Sigmoid colon (tissue), 7 donors: ENCODE measurements around the gene HOXC5. TPM values are rescaled to one million over a fixed set of nuclear protein-coding genes. Genes with fewer than 3 reads are reported as not detected.
A peak's percentile ranks its signal among the peaks of the same experiment; 100 is the strongest.

Experiments
- DNase-seq: peaks from one replicate; pipeline ENCODE4 v3.0.0-alpha.2; 2019
- H3K27ac ChIP-seq, 4 donors: fragments of 200-600 bp; sonication (generic); one replicate each; pipeline ENCODE4 v1.5.1; 2016 to 2019; ENCODE audit warnings: mild to moderate bottlenecking in 1 of 4
- H3K27me3 ChIP-seq, 3 donors: fragments of 200-600 bp; sonication (generic); one replicate each; pipeline ENCODE4 v1.5.1; 2019; ENCODE audit warnings: mild to moderate bottlenecking in 1 of 3
- H3K36me3 ChIP-seq, 4 donors: fragments of 200-600 bp; sonication (generic); one replicate each; pipeline ENCODE4 v1.5.1; 2016 to 2019
- H3K4me1 ChIP-seq, 4 donors: fragments of 200-600 bp; sonication (generic); one replicate each; pipeline ENCODE4 v1.5.1; 2017 to 2019
- H3K4me3 ChIP-seq, 4 donors: fragments of 200-600 bp; sonication (generic); one replicate each; pipeline ENCODE4 v1.5.1; 2017 to 2019; ENCODE audit warnings: mild to moderate bottlenecking in 2 of 4, moderate library complexity in 1 of 4
- H3K9me3 ChIP-seq, 4 donors: fragments of 200-600 bp in 3 of 4; sonication (generic) in 3 of 4; one replicate each; pipeline versions ENCODE4 v1.5.1 to v1.6.1; 2013 to 2019
- EP300 ChIP-seq, 4 donors: sonication (generic); formaldehyde crosslinking; IDR thresholded peaks; one replicate each; pipeline ENCODE4 v1.6.1; 2017; ENCODE audit warnings: antibody characterized with exemption in 4 of 4
- POLR2A ChIP-seq, 2 donors: fragments of 450-650 bp; IDR thresholded peaks; one replicate each; pipeline ENCODE4 v1.6.1; 2016; ENCODE audit warnings: antibody characterized with exemption in 2 of 2, mild to moderate bottlenecking in 2 of 2, moderate library complexity in 2 of 2
- POLR2AphosphoS5 ChIP-seq, 4 donors: sonication (generic); formaldehyde crosslinking; IDR thresholded peaks; one replicate each; pipeline ENCODE4 v1.6.1; 2017; ENCODE audit warnings: antibody characterized with exemption in 4 of 4
- WGBS, 2 donors: extraction: QIAGEN DNeasy Blood & Tissue Kit; methylation state at CpG; one replicate each; pipeline ENCODE4 v1.1.7; 2013; 5-methylcytosine and 5-hydroxymethylcytosine counted together
- intact Hi-C: fragments of 100-400 bp; cut with DNase I; formaldehyde crosslinking; loops from one replicate; pipeline ENCODE4 v1.15.1; 2023
- polyA plus RNA-seq, 3 donors: library from polyadenylated mRNA; stranded (reverse); fragments of 200-250 nt; gene quantifications; one replicate each; pipeline ENCODE4 v1.2.3, GENCODE V29; 2013
- total RNA-seq, 4 donors: library from RNA; depleted of rRNA; stranded (reverse); fragments of >200 nt; gene quantifications; one replicate each; pipeline ENCODE4 v1.1.0, GENCODE V29; 2016
- TF ChIP-seq, protein P1 (sequence below), 4 experiments: fragments of 450-650 bp in 3 of 4; fragments of 200-600 bp in 1 of 4; IDR thresholded peaks; one replicate each; pipeline ENCODE4 v1.5.1; 2016 to 2019; ENCODE audit warnings: antibody characterized with exemption in 4 of 4, mild to moderate bottlenecking in 3 of 4, moderate library complexity in 2 of 4
- donor health status: healthy with polysubstance abuse.
- donor health status: Bipolar disorder and iron deficiency.
- donor health status: healthy.

HOXC5 gene
- total and polyA plus RNA-seq, 7 donors: 0.03 to 1.4 TPM; not detected in 5

DNA sequence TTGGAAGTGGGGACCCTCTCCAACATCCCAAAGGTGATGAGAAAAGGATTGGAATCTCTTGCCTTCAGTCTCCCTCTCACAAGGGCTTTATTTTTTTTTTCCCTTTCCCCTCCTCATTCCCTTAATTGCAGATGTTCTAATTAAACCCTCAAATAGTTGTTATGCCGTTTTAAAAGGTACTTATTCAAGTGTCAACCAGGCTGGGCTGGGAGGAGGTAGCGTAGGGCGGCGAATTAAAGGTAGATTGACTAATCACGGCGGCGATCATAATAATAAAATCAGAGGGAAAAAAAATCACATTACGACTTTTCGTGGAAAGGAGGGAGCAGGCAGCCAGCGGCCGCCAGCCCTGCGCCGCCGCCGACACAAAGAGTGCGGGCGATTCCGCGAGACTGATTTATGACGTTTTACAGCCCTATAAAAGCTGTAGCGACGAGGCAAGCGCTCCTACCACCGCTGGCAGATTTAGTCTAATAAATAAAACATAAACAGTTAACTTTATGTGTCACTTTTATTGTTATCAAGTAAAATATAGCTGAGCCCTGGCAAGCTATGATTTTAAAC, 19.1 kb downstream of the HOXC5 start:
- H3K27ac ChIP-seq: peak overlapping the region; percentile 58 to 69 (median 62)
- intact Hi-C loops: loop anchor here (5.0 kb wide), 2 partner anchors 75 to 140 kb away; no protein-coding TSS in a partner anchor
- H3K4me3 ChIP-seq: no peak overlapping the region
- H3K4me1 ChIP-seq: peaks cover 0 to 47% (median 41%) of the 10 kb centered on the region in 4 donors
- no peak for DNase-seq
- no peaks in the 10 kb centered on the region for H3K9me3 ChIP-seq
- 6 to 8% methylated on average over 24 of the region's 24 CpGs for WGBS, 2 donors
- no peaks in the 10 kb centered on the region for H3K36me3 ChIP-seq
- TF ChIP-seq POLR2A (IDR thresholded peaks at IDR 0.05) (no peak), POLR2AphosphoS5 (IDR thresholded peaks at IDR 0.05) (peak in 3 of 4 donors; percentile 57 to 62 (median 61))
- peaks cover 49 to 88% (median 77%) of the 10 kb centered on the region in 3 donors for H3K27me3 ChIP-seq

- no peak for DNase-seq
- 4 to 10% methylated on average over 10 of the region's 10 CpGs for WGBS, 2 donors
- H3K9me3 ChIP-seq: no peaks in the 10 kb centered on the region
- no peaks in the 10 kb centered on the region for H3K36me3 ChIP-seq
- TF ChIP-seq POLR2AphosphoS5 (IDR thresholded peaks at IDR 0.05): peak in 1 of 4 donors; percentile 6
- no peak for TF ChIP-seq EP300 (IDR thresholded peaks at IDR 0.05)
- no peak for TF ChIP-seq POLR2A (IDR thresholded peaks at IDR 0.05)
- TF ChIP-seq, protein P1, sequence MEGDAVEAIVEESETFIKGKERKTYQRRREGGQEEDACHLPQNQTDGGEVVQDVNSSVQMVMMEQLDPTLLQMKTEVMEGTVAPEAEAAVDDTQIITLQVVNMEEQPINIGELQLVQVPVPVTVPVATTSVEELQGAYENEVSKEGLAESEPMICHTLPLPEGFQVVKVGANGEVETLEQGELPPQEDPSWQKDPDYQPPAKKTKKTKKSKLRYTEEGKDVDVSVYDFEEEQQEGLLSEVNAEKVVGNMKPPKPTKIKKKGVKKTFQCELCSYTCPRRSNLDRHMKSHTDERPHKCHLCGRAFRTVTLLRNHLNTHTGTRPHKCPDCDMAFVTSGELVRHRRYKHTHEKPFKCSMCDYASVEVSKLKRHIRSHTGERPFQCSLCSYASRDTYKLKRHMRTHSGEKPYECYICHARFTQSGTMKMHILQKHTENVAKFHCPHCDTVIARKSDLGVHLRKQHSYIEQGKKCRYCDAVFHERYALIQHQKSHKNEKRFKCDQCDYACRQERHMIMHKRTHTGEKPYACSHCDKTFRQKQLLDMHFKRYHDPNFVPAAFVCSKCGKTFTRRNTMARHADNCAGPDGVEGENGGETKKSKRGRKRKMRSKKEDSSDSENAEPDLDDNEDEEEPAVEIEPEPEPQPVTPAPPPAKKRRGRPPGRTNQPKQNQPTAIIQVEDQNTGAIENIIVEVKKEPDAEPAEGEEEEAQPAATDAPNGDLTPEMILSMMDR (IDR thresholded peaks at IDR 0.05): no peak
- intact Hi-C loops: loop anchor here (5.0 kb wide), 2 partner anchors 75 to 140 kb away; no protein-coding TSS in a partner anchor
- peaks cover 43 to 83% (median 71%) of the 10 kb centered on the region in 3 donors for H3K27me3 ChIP-seq
- peak overlapping the region; percentile 58 to 69 (median 62) for H3K27ac ChIP-seq
- H3K4me1 ChIP-seq: peaks cover 0 to 42% (median 36%) of the 10 kb centered on the region in 4 donors
- peak overlapping the region in 1 of 4 donors; percentile 40 for H3K4me3 ChIP-seq
These were observed 19.7 kb downstream of the HOXC5 start for GRCh38 chr12:54052438-54053002.

DNA sequence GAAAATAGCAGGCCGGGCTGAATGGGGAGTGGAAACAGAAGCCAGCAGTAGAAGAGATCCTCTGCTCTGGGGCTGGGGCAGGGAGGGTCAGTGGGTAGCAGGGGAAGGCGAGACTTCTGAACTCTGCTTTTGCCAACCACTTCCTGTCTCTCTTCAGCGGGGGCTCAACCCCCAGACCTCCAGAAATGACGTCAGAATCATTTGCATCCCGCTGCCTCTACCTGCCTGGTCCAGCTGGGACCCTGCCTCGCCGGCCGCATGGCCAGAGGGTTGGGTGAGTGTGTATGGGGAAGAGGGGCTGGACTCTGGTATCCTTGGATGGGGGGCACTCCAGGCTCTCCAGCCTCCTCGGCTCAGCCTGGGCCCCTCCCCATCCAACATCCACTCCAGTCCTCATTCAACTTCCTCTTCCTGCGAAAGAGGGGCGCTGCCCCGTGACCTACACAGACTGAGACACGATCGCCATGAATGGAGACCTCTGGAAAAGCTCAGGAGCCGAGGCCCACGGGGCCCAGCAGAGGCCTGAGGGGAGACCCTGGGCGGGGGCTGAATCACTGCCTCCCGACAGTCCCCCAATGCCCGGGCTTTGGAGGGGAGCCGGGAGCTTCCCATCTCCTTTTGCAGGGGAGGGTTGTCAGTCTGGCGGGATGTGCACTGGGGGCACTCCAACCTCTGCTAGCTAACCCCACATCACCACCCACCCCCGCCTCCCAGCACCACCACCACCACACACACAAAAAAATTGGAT, 20.3 kb downstream of the HOXC5 start:
- TF ChIP-seq POLR2AphosphoS5 (IDR thresholded peaks at IDR 0.05): no peak
- TF ChIP-seq EP300 (IDR thresholded peaks at IDR 0.05): no peak
- no peak for TF ChIP-seq POLR2A (IDR thresholded peaks at IDR 0.05)
- TF ChIP-seq, protein P1 (IDR thresholded peaks at IDR 0.05): no peak
- Histone ChIP-seq H3K4me1 (peaks cover 0 to 41% (median 35%) of the 10 kb centered on the region in 4 donors), H3K4me3 (peak overlapping the region; percentile 40 to 61 (median 52)), H3K36me3 (no peaks in the 10 kb centered on the region), H3K27me3 (peaks cover 37 to 77% (median 65%) of the 10 kb centered on the region in 3 donors), H3K27ac (peak overlapping the region; percentile 58 to 69 (median 62)), H3K9me3 (no peaks in the 10 kb centered on the region)
- DNase-seq: no peak
- 6 to 16% methylated on average over 22 of the region's 22 CpGs for WGBS, 2 donors
- intact Hi-C loops: loop anchor here (5.0 kb wide), 2 partner anchors 74 to 139 kb away; no protein-coding TSS in a partner anchor

DNA sequence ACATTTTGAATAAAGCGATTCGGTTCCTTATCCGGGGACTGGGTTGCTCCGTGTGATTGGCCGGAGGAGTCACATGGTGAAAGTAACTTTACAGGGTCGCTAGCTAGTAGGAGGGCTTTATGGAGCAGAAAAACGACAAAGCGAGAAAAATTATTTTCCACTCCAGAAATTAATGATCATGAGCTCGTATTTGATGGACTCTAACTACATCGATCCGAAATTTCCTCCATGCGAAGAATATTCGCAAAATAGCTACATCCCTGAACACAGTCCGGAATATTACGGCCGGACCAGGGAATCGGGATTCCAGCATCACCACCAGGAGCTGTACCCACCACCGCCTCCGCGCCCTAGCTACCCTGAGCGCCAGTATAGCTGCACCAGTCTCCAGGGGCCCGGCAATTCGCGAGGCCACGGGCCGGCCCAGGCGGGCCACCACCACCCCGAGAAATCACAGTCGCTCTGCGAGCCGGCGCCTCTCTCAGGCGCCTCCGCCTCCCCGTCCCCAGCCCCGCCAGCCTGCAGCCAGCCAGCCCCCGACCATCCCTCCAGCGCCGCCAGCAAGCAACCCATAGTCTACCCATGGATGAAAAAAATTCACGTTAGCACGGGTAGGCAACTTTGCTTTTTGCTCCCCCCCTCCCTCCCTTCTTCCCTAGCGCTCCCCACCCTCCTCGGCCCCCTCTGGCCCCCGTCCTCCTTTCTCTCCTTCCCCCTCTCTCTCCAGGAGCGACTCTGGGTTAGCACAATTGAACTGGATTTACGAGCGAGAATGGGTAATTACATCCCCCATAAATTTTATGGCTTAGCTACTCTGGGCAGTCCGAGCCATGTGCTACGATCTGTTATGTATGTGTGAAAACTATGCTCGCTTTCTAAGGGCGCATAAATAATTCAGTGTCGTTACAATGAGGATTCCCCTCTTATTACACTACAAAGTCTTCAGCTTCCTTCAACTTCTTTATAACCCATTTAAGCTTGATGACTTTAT, 21.2 kb downstream of the HOXC5 start, which contains the start of gene HOXC4:
Gene HOXC4, plus strand, starts transcription at position 85 of the 991 bp plus-strand sequence. Its CDS starts 88 bp downstream, at position 173.
- Histone ChIP-seq H3K27ac (peak within 1 kb of the TSS; percentile 58 to 69 (median 62)), H3K36me3 (no peaks in the 10 kb centered on the region), H3K4me3 (peak within 1 kb of the TSS; percentile 40 to 61 (median 52)), H3K4me1 (peaks cover 0 to 41% (median 35%) of the 10 kb centered on the region in 4 donors), H3K27me3 (peaks cover 28 to 72% (median 56%) of the 10 kb centered on the region in 3 donors), H3K9me3 (no peaks in the 10 kb centered on the region)
- peak in 1 of 4 donors; percentile 7 for TF ChIP-seq POLR2AphosphoS5 (IDR thresholded peaks at IDR 0.05)
- TF ChIP-seq, protein P1 (IDR thresholded peaks at IDR 0.05): no peak
- intact Hi-C loops: loop anchor here (2.0 to 5.0 kb wide), 3 partner anchors 25 to 138 kb away; no protein-coding TSS in a partner anchor
- 5 to 9% methylated on average over 52 of the region's 52 CpGs for WGBS, 2 donors
- no peak for DNase-seq
